Adipose tissue (tissue), 3 donors: Measurements from ENCODE around the gene OGFOD3. TPM values are rescaled to one million over a fixed set of nuclear protein-coding genes. Genes with fewer than 3 reads are reported as not detected.
A peak's percentile ranks its signal among the peaks of the same experiment; 100 is the strongest.
"Not testable (repeated sequence)": the region's sequence is repeated elsewhere in the genome, so short reads cannot be mapped to it uniquely, and the experiment has no call there.

Source experiments
- H3K27ac ChIP-seq: one replicate; pipeline ENCODE4 v1.5.1; 2013; ENCODE audit warnings: low read depth, low read length
- WGBS, 3 donors: extraction: QIAGEN DNeasy Blood & Tissue Kit; methylation state at CpG; one replicate each; pipeline ENCODE4 v1.1.7; 2013; 5-methylcytosine and 5-hydroxymethylcytosine counted together
- polyA plus RNA-seq, 3 donors: library from polyadenylated mRNA; stranded (reverse); fragments of 200-250 nt; gene quantifications; one replicate each; pipeline ENCODE4 v1.2.3, GENCODE V29; 2013
- donor health status: healthy with polysubstance abuse.
- donor health status: Bipolar disorder and iron deficiency.
- donor health status: healthy.

OGFOD3 gene, protein sequence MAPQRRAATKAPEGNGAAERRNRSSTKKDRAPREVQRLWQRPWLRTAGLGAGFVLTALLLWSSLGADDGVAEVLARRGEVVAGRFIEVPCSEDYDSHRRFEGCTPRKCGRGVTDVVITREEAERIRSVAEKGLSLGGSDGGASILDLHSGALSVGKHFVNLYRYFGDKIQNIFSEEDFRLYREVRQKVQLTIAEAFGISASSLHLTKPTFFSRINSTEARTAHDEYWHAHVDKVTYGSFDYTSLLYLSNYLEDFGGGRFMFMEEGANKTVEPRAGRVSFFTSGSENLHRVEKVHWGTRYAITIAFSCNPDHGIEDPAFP
- 10 to 100 TPM; 14.8 to 26.3 (median 18.6) TPM for polyA plus RNA-seq

DNA sequence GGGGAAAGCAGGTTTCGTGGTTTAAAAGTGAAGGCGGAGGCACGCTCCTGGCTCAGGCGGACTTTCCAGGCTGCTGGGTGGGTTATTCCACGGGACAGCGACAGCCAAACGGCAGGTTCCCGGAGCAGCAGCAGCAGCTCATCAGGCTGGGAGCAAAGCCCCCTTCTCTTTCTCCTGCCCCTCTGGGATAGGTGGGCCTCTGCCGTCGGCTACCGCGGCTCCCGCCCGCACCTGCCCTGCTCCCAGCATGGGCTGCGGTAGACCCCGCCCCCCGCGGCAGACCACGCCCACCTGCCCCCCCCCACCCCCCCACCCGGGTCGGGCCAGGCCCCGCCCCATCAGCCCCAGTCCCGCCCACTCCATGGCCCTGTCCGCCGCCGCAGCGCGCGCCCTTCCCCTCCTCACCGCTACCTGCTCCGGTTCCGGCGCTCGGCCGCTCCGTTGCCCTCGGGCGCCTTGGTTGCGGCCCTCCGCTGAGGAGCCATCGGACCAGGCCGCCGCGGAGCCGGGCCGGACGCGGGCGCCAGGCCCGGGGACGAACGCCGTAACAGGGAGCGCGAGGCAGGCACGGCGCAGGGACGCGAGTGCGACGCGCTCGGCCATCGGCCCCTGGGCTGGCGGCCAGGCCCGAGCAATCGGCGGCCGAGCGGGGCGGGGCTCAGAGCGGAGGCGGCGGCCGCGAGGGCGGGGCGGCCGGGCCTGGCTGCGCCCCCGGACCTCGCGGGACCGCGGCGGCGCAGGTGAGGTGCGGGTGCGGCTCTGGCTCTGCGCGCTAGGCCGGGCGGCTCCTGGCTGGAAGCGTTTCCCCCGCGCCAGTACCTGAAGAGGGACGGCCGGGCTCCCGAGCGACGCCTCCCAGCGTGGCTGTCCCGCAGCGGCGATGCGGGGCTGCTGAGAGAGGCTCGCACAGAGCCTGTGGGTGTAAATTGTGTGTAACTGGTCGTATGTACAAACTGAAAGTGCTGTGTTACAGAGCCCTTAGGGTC lies at the start of gene OGFOD3, which contains the start of gene HEXD:
Gene OGFOD3, minus strand, starts transcription at position 586 of the 986 bp plus-strand sequence. Its CDS starts 101 bp downstream, at position 485.
Gene HEXD, plus strand, starts transcription at position 347 of the 986 bp plus-strand sequence. CDS start 1,453 bp downstream, outside the sequence.
- H3K27ac ChIP-seq = no peak within 1 kb of the TSS
- 1% methylated on average over 71 to 108 of the region's 108 CpGs for WGBS, 3 donors

DNA sequence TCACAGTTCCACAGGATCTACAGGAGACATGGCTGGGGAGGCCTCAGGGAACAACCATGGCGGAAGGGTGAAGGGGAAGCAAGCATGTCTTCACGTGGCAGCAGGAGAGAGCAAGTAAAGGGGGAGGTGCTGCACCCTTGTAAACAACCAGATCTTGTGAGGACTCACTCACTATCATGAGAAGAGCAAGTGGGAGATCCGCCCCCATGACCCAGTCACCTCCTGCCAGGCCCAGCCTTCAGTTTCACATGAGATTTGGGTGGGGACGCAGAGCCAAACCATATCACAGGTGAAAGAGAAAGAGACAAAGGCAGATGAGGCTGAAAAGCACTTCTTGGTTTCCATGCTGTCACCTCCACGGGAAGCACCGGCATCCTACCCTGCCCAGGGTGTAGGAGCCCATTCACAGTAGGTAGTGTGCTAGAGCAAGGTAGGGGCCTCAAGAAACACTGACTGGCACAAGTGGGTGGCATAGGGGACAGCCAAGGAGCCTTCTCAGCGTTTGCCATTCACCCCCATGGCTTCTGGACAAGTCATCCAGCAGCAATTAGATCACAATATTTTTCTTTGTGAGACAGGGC lies 46.7 kb upstream of the OGFOD3 start:
- no peak overlapping the region for H3K27ac ChIP-seq
- 85 to 87% (median 86%) methylated on average over 7 of the region's 7 CpGs for WGBS, 3 donors

DNA sequence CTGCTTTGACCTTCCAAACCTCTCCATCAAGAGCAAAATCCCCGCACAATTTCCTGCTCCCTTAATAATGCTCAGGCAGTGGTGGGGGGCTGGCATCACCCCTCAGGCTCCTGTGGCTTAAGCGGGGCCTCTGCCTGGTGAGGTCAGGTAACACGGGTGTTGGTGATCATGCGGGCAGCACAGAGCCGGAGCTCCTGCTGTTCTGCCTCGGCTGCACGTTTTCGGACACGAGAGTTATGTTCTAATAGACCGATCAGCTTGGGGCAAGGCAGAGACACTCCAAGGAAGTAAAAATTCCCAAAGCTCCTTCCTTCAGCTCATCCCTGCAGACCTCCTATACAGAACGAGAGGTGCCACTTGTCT lies 46.2 kb upstream of the OGFOD3 start:
- 83 to 93% (median 86%) methylated on average over 11 of the region's 11 CpGs for WGBS, 3 donors
- H3K27ac ChIP-seq = no peak overlapping the region

DNA sequence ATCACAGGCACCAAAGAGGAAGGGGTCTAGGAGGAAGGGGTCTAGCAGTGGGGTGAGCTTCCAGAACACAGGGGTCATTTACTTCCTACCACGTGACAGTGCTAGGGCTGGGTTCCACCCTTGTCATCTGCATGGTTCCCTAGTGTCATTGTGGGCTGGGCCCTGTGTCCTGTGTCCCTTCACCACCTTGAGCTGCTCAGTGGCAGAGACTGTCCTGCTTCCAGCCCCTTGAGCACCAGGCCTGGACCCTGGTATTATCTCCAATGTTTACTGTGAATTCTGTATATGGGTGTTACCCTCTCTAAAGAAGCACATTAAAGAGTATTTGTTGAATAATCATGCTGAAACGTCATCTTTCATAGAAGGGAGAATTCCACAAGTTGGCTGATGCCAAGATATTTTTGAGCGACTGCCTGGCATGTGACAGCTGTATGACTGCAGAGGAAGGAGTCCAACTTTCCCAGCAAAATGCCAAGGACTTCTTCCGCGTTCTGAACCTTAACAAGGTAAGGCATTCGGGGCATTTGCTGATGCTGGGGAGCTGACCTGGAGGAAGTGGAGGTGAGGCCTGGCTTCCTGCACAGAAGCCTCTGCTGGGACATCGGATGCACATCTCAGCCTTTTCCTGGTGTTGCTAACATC lies 45.7 kb upstream of the OGFOD3 start:
- H3K27ac ChIP-seq = no peak overlapping the region
- 58 to 69% (median 68%) methylated on average over 7 of the region's 7 CpGs for WGBS, 3 donors

DNA sequence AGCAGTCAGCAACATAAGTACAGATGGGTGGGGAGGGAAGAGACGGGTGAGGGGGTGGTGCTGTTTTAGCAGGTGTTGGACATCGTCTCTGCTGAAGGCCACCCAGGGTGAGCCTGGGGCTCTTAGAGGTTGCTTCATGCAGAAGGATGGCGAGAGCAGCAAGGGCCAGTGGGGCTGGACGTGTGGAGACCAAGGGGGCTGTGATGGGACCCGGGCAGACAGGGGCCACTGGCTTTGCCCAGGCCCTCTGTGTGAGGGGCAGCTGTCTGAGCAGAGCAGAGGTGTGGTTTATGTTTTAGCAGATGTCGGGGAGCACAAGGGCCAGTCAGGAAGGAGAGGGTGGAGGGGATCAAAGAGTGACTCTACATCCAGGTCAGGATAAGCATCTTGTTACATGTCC lies 45.0 kb upstream of the OGFOD3 start:
- no peak overlapping the region for H3K27ac ChIP-seq
- WGBS, 3 donors = 79 to 89% (median 85%) methylated on average over 6 of the region's 6 CpGs

DNA sequence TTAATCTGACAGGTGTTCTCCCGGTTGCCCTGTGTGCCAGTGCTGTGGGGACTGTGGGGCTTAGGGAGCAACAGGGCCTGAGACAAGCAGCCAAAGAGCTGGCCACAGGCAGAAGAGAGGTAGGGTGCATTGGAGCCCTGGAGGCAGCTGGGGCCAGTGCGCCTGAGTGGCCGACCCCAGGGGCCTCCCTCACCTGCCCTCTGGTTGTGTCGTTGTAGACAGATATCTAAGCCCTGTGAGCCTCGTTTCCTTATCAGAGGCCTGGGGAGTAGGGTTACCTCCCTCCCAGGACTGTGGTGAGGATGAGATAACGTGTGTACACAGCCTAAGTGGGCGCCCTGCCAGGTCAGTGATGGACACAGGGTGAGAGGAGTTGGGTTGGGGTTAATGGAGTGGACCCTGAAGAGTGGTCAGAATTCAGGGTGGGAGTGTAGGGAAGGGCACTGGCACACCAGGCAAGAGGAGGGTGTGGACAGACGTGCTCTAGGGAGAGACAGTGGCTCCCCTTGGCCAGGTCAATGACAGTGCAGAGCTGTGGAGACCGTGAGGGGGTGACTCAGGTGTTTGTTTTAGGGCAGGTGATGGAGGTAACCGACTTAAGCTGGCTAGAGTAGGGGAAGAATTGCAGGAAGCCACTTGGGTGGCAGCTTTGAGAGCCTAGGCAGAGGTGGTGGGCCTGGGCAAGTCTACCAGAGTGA lies 43.6 kb upstream of the OGFOD3 start:
- H3K27ac ChIP-seq = no peak overlapping the region
- 26 to 84% (median 75%) methylated on average over 10 of the region's 10 CpGs for WGBS, 3 donors

DNA sequence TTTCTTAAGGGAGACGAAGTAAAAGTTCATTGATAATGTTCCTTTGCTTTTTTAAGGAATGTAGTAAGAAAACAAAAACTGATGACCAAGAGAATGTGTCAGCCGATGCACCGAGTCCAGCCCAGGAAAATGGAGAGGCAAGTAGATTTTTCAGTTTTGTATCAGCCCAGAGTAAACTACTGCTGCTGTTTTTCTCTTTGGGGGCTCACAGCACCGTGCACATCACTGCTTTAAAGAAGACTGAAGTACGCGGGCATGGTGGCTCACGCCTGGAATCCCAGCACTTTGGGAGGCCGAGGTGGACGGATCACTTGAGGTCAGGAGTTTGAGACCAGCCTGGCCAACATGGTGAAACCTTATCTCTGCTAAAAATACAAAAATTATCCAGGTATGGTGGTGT lies 41.5 kb upstream of the OGFOD3 start:
- 94 to 97% (median 96%) methylated on average over 9 of the region's 9 CpGs for WGBS, 3 donors
- H3K27ac ChIP-seq = not testable (repeated sequence)

DNA sequence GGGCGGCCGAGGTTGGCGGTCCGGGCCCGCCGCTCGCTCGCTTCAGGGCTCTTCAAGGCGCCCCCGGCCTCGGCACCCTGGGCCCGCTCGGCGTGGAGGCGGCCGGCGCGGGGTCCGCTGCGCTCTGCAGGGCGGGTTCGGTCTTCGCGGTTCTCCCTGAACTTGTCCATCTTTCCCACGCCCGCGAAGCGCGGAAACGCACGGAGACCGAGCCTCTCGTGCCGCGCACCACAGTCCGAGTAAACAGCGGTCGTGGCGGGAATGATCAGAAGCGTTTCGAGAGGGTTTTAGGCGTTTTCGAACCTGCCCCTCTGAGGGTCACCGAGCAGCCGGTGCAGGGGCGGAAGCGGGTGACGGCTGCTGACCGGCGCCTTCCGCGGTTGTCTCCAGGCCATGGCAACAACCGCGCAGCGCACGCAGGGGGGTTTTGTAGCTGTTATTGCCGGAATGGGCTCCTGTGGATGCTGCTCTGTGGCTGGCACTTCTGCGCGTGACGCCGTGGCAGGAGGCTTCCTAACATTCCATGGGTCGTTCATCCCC lies 40.6 kb upstream of the OGFOD3 start:
- H3K27ac ChIP-seq = no peak overlapping the region
- WGBS, 3 donors = 0 to 1% (median 0%) methylated on average over 54 to 62 of the region's 62 CpGs

DNA sequence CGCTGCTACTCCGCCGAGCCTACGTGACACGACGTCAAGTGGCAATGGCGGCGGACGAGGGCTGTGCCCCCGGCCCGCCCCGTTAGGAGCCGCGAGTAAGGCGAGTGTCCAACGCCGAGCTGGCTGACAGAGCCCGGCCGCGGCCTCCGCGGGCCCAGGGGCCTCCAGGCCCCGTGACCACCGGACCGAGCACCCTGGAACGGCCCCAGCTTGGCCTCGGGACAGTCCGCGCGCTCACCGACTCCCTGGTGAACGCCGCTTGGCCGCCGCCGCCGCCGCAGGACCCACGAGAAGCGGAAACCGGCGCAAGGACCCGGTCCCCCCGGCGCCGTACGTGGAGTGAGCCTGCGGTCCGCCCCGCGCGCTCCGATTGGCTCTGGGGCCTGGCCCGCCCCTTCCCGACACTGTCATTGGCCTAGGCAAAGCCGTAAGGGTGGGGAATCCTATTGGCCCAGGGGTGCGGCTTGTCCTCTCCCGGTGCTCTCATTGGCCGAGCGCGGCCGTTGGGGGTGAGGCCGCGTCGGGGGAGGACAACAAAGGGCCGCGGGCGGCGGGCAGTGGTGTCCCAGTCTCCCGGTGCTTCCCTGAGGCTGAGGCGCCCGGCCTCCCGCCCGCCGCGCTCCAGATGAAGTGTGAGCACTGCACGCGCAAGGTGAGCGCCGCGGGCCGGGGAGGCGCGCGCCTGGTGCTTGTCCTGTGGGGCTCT lies 39.9 kb upstream of the OGFOD3 start, which contains the start of gene NARF:
Gene NARF, plus strand, starts transcription at position 563 of the 706 bp plus-strand sequence. Its CDS starts 63 bp downstream, at position 626.
- peak within 1 kb of the TSS; percentile 100 for H3K27ac ChIP-seq
- 0 to 1% (median 0%) methylated on average over 65 to 85 of the region's 85 CpGs for WGBS, 3 donors

DNA sequence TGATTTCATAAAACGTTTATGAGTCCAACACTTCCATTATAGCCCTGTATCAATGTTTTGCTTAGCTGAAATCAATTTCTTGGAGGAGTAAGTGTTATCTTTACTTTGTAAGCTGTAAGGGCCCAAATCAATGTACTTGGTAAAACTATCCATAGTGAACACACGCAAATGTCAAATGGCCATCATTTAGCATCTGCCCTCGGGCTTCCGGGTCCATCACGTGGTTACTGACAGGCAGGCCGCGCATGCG lies 39.5 kb upstream of the OGFOD3 start:
- whole genome bisulfite sequencing, 3 donors = 0 to 1% (median 0%) methylated on average over 8 of the region's 8 CpGs
- H3K27ac ChIP-seq = peak overlapping the region; percentile 100

DNA sequence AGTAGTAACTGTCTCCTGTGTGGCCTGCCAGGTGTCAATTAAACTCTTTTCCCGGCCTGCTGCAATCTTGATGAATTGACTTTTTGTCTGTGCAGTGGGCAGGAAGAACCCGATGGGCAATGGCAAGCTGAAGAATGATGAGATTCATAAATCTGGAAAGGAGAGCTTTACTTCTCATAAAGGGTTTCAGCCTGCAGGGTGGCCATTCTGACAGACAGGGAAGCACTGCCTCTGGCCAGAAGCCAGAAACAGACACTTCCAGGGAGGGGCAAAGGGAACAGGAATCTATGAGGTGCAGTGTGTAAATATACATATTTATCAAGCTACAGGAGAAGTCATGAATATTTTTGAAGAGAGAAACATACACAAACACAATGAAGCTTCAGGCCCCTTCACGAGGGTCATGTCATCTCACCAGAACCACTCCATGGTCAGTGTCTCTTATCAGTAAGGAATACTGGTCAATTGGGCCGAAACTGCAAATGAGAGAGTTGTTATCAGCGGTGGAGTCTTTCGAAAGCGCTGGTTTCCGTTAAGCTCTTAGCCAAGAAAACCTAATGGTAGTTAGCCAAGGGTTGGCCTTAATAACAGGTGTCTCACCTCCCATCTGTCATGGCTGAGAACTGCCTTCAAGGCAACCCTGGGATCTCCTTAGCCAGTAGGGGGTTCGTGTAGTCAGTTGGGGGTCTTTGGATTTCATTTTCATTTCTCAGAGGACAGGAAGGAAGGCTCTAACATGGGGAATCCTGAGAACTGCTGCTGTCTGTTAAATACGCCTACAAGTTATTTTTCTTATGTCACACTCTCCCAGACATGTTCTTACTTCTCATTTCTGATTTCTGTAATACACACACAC lies 38.9 kb upstream of the OGFOD3 start:
- WGBS, 3 donors = 26 to 37% (median 31%) methylated on average over 10 of the region's 10 CpGs
- H3K27ac ChIP-seq = peak overlapping the region; percentile 91

DNA sequence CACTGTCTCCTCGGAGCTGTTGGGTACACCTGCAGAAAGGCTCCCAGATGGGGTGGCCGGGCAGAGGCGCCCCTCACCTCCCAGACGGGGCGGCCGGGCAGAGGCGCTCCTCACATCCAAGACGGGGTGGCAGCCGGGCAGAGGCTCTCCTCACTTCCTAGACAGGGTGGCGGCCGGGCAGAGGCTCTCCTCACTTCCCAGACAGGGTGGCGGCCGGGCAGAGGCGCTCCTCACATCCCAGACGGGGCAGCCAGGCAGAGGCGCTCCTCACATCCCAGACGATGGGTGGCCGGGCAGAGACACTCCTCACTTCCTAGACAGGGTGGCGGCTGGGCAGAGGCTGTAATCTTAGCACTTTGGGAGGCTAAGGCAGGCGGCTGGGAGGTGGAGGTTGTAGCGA lies 35.3 kb upstream of the OGFOD3 start:
- 94 to 95% (median 94%) methylated on average over 18 to 21 of the region's 21 CpGs for WGBS, 3 donors
- not testable (repeated sequence) for H3K27ac ChIP-seq

DNA sequence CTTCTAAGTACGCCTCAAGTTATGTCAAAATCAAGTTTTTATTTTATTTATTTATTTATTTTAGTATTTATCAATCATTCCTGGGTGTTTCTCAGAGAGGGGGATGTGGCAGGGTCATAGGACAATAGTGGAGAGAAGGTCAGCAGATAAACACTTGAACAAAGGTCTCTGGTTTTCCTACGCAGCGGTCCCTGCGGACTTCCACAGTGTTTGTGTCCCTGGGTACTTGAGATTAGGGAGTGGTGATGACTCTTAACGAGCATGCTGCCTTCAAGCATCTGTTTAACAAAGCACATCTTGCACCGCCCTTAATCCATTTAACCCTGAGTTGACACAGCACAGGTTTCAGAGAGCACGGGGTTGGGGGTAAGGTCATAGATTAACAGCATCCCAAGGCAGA lies 34.8 kb upstream of the OGFOD3 start:
- H3K27ac ChIP-seq = not testable (repeated sequence)
- WGBS, 3 donors = 82 to 91% (median 84%) methylated on average over 7 of the region's 7 CpGs

DNA sequence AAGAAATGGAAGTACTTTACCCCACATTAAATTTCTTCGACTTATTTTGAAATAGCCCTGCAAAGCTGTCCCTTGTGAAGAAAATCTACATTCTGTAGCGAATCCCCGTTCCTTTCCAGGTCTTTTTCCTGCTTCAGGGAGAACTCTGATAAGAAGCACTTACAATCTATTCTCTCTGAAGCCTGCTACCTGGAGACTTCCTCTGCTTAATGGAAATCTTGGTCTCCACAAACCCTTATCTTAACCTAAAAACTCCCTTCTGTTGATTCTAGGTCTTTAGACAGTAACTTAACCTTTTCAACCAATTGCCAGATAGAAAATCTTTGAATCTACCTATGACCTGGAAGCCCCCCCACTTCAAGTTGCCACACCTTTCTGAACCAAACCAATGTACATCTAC lies 33.8 kb upstream of the OGFOD3 start:
- H3K27ac ChIP-seq = no peak overlapping the region
- 87 to 93% (median 93%) methylated on average over 3 of the region's 3 CpGs for WGBS, 3 donors

DNA sequence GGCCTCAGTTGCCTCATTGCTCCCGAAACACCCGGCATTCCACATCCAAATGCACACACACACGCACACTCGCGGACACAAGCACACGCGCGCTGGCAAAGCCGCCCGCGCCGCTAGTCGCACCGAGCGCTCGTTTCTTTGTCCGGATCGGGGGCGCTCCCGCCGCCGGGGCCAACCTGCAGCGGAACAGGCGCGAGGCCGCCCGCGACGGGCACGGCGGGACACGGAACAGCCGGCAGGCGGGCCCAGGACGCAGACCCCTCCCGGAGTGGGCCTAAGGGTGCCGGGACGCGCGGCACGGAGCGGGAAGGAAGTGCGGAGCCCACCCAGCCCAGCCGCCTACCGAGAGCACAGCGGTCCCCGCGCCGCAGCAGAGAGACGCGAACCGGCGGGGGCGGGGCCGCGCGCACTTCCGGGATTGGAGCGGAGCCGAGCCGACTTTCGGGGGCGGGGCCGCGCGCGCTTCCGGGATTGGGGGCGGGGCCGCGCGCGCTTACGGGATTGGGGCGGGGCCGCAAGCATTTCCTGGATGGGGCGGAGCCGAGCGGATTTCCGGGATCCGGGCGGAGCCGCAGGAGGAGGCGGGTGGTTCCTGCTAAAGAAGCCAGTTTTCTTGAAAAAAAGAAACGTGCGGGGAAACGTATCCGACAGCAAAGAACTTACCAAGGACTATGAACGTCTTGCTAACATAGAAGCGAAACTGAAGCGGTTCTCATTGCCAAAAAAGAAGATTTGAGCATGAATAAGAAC lies 32.1 kb upstream of the OGFOD3 start, which contains the start of gene CYBC1:
Gene CYBC1, minus strand, starts transcription at position 396 of the 750 bp plus-strand sequence. CDS start 1,498 bp downstream, outside the sequence.
- H3K27ac ChIP-seq = peak within 1 kb of the TSS; percentile 51
- WGBS, 3 donors = 0 to 1% (median 0%) methylated on average over 74 to 91 of the region's 91 CpGs
